ENCODE data around the gene SLCO4A1. TPM values are rescaled to one million over a fixed set of nuclear protein-coding genes. Genes with fewer than 3 reads are reported as not detected.

Gene SLCO4A1
- total RNA-seq, 2 donors from 2014 or later: 2.9 to 5.0 TPM

DNA sequence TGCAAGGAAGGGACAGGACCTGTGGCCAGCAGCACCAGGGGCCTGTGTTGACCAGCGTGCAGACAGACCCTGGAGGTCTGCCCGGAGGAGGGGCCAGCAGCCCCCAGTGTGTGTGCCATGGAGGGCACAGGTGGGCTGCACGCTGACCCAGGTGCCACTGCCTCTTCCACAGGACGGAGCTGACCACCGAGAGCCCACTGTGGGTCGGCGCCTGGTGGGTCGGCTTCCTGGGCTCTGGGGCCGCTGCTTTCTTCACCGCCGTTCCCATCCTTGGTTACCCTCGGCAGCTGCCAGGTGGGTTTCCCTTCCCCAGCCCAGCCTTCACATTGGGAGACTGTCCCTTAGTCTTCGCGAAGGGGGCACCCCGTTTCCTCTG lies 17.9 kb downstream of the SLCO4A1 start:
- Histone ChIP-seq H3K4me3 (ENCODE audit: low read length) (no peak overlapping the region), H3K27ac (ENCODE audit: low read depth, low read length) (no peak overlapping the region), H3K36me3 (ENCODE audit: control insufficient read depth, insufficient read depth, low read length) (no peaks in the 10 kb centered on the region), H3K9me3 (ENCODE audit: control insufficient read depth, low read length) (no peaks in the 10 kb centered on the region), H3K9ac (ENCODE audit: extremely low read depth, low read length, poor library complexity, severe bottlenecking) (no peak overlapping the region), H3K27me3 (ENCODE audit: control insufficient read depth, insufficient read depth, low read length, poor library complexity, severe bottlenecking) (no peaks in the 10 kb centered on the region), H3K4me1 (ENCODE audit: control insufficient read depth, insufficient read depth, low read length) (no peaks in the 10 kb centered on the region)
- no peak for DNase-seq
- no peaks in the 10 kb centered on the region for H3K36me3 Mint-ChIP-seq (ENCODE audit: low read depth)
- WGBS, 2 experiments (ENCODE audit: insufficient coverage in 1 of 2, insufficient read length in 1 of 2): 92 to 95% methylated on average over 12 to 15 of the region's 15 CpGs
- no peaks in the 10 kb centered on the region for H3K4me1 Mint-ChIP-seq
- H3K9me3 Mint-ChIP-seq: no peaks in the 10 kb centered on the region
- H3K27ac Mint-ChIP-seq: no peak overlapping the region
- no peak for TF ChIP-seq CTCF (conservative IDR thresholded peaks at IDR 0.05)
- no peak overlapping the region for H3K4me3 Mint-ChIP-seq
- no peaks in the 10 kb centered on the region for H3K27me3 Mint-ChIP-seq (ENCODE audit: insufficient read depth)

DNA sequence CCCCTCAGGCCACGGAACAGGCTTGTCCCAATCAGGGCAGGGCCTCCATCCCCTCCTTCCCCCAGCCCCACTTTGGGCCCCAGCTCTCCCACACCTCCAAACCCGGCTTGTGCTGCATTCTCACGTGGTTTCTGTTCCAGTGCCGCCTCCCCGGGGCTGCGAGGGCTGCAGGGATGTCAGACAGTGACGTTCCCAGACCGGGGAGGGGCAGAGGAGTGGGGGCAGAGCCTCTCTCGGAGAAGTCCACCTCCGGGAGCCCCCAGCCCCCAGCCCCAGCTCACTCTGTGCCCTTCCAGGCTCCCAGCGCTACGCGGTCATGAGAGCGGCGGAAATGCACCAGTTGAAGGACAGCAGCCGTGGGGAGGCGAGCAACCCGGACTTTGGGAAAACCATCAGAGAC lies 18.5 kb downstream of the SLCO4A1 start:
- Histone ChIP-seq H3K27ac (ENCODE audit: low read depth, low read length) (no peak overlapping the region), H3K9ac (ENCODE audit: extremely low read depth, low read length, poor library complexity, severe bottlenecking) (no peak overlapping the region), H3K4me1 (ENCODE audit: control insufficient read depth, insufficient read depth, low read length) (no peaks in the 10 kb centered on the region), H3K4me3 (ENCODE audit: low read length) (no peak overlapping the region), H3K27me3 (ENCODE audit: control insufficient read depth, insufficient read depth, low read length, poor library complexity, severe bottlenecking) (no peaks in the 10 kb centered on the region), H3K9me3 (ENCODE audit: control insufficient read depth, low read length) (no peaks in the 10 kb centered on the region), H3K36me3 (ENCODE audit: control insufficient read depth, insufficient read depth, low read length) (no peaks in the 10 kb centered on the region)
- Mint-ChIP-seq H3K9me3 (no peaks in the 10 kb centered on the region), H3K27ac (no peak overlapping the region), H3K4me1 (no peaks in the 10 kb centered on the region), H3K36me3 (ENCODE audit: low read depth) (no peaks in the 10 kb centered on the region), H3K4me3 (no peak overlapping the region), H3K27me3 (ENCODE audit: insufficient read depth) (no peaks in the 10 kb centered on the region)
- DNase-seq: no peak
- 90 to 97% methylated on average over 6 to 17 of the region's 18 CpGs for WGBS, 2 experiments (ENCODE audit: insufficient coverage in 1 of 2, insufficient read length in 1 of 2)
- no peak for TF ChIP-seq CTCF (conservative IDR thresholded peaks at IDR 0.05)

DNA sequence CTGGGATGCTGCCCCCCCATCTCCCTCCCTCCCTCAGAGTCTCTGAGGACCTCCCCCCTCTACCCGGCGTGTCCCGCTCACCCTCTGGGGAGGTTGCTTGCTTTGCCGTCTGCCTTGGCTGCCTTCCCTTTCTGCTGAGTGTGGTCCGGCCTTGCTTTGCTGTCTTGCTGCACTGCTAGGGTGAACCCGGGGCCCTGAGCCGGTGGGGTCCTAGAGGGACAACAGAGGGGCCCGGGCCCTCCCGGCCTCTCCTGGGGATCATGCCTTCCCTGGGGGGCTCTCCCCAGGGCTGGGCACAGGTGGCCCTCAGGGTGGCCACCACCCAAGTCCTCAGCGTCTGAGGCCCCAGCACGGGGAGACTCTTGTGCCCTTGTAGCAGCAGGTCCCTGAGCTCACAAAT lies 19.3 kb downstream of the SLCO4A1 start:
- no peaks in the 10 kb centered on the region for H3K9me3 ChIP-seq (ENCODE audit: control insufficient read depth, low read length)
- no peaks in the 10 kb centered on the region for H3K36me3 ChIP-seq (ENCODE audit: control insufficient read depth, insufficient read depth, low read length)
- no peaks in the 10 kb centered on the region for H3K4me1 ChIP-seq (ENCODE audit: control insufficient read depth, insufficient read depth, low read length)
- no peak overlapping the region for H3K4me3 ChIP-seq (ENCODE audit: low read length)
- no peak overlapping the region for H3K27ac ChIP-seq (ENCODE audit: low read depth, low read length)
- DNase-seq: no peak
- WGBS, 2 experiments (ENCODE audit: insufficient coverage in 1 of 2, insufficient read length in 1 of 2): 88 to 92% methylated on average over 6 to 11 of the region's 11 CpGs
- Mint-ChIP-seq H3K27ac (peak overlapping the region; percentile 58), H3K4me3 (no peak overlapping the region), H3K4me1 (no peaks in the 10 kb centered on the region), H3K27me3 (ENCODE audit: insufficient read depth) (no peaks in the 10 kb centered on the region), H3K36me3 (ENCODE audit: low read depth) (no peaks in the 10 kb centered on the region), H3K9me3 (no peaks in the 10 kb centered on the region)
- H3K9ac ChIP-seq (ENCODE audit: extremely low read depth, low read length, poor library complexity, severe bottlenecking): no peak overlapping the region
- no peaks in the 10 kb centered on the region for H3K27me3 ChIP-seq (ENCODE audit: control insufficient read depth, insufficient read depth, low read length, poor library complexity, severe bottlenecking)
- TF ChIP-seq CTCF (conservative IDR thresholded peaks at IDR 0.05): no peak
